K562 (cell line): ENCODE measurements around the gene LBHD2. TPM values are rescaled to one million over a fixed set of nuclear protein-coding genes. Genes with fewer than 3 reads are reported as not detected.

Source experiments
- ATF7 ChIP-seq: fragments of 450-650 bp; IDR thresholded peaks from 2 replicates; pipeline ENCODE4 v1.7.1; 2014; ENCODE audit warnings: mild to moderate bottlenecking, moderate library complexity
- BCLAF1 ChIP-seq, 2 experiments: fragments of 450-650 bp in 1 of 2; IDR thresholded peaks; 2 replicates each; pipeline ENCODE4 v1.6.1; 2011 to 2017; ENCODE audit warnings: low read depth in 2 of 2, antibody characterized with exemption in 1 of 2, borderline replicate concordance in 1 of 2, low read length in 1 of 2, mild to moderate bottlenecking in 1 of 2, mixed read lengths in 1 of 2; ENCODE audit not compliant: control insufficient read depth in 1 of 2
- CBFB ChIP-seq: sonication (generic); formaldehyde crosslinking; IDR thresholded peaks from 2 replicates; pipeline ENCODE4 v1.4.0; 2020; ENCODE audit warnings: mild to moderate bottlenecking, missing genetic modification reagents
- CC2D1A ChIP-seq: fragments of 450-650 bp; IDR thresholded peaks from 2 replicates; pipeline ENCODE4 v1.6.1; 2017; ENCODE audit warnings: mild to moderate bottlenecking
- CTBP1 ChIP-seq: fragments of 450-650 bp; IDR thresholded peaks from 2 replicates; pipeline ENCODE4 v1.6.1; 2016; ENCODE audit warnings: borderline replicate concordance
- CXXC5 ChIP-seq: fragments of 250-450 bp; sonication (Bioruptor Pico); IDR thresholded peaks from 2 replicates; pipeline ENCODE4 v1.8.0; 2022; ENCODE audit warnings: inconsistent platforms, mild to moderate bottlenecking, moderate library complexity
- DNMT1 ChIP-seq: fragments of 450-650 bp; IDR thresholded peaks from 2 replicates; pipeline ENCODE4 v1.6.1; 2016; ENCODE audit warnings: antibody characterized with exemption, mild to moderate bottlenecking
- GTF2A2 ChIP-seq: IDR thresholded peaks from 2 replicates; pipeline ENCODE4 v1.6.1; 2016; ENCODE audit warnings: mild to moderate bottlenecking, missing genetic modification characterization, missing compliant biosample characterization
- HBP1 ChIP-seq: fragments of 450-650 bp; formaldehyde crosslinking; IDR thresholded peaks from 2 replicates; pipeline ENCODE4 v1.4.0; 2022; ENCODE audit warnings: missing genetic modification characterization
- HDAC1 ChIP-seq, 2 experiments: fragments of 450-650 bp; IDR thresholded peaks; 2 replicates each; pipeline ENCODE4 v1.6.1; 2016 to 2017; ENCODE audit warnings: inconsistent platforms in 1 of 2, mild to moderate bottlenecking in 1 of 2, moderate library complexity in 1 of 2
- LARP7 ChIP-seq: fragments of 450-650 bp; IDR thresholded peaks from 2 replicates; pipeline ENCODE4 v1.6.1; 2016
- NR2F6 ChIP-seq: fragments of 450-650 bp; formaldehyde crosslinking; IDR thresholded peaks from 2 replicates; pipeline ENCODE4 v1.4.0; 2020; ENCODE audit warnings: mild to moderate bottlenecking
- NR4A1 ChIP-seq, 2 experiments: fragments of 250-450 bp in 1 of 2; fragments of 450-650 bp in 1 of 2; sonication (Bioruptor Pico) in 1 of 2; IDR thresholded peaks; 2 replicates each; pipeline versions ENCODE4 v1.4.0 to v1.6.1; 2016 to 2020; ENCODE audit warnings: mild to moderate bottlenecking in 2 of 2, missing compliant biosample characterization in 1 of 2, missing genetic modification characterization in 1 of 2, moderate library complexity in 1 of 2
- OTX1 ChIP-seq: fragments of 450-650 bp; formaldehyde crosslinking; IDR thresholded peaks from 2 replicates; pipeline ENCODE4 v1.4.0; 2022; ENCODE audit warnings: mild to moderate bottlenecking
- POLR2B ChIP-seq: fragments of 450-650 bp; IDR thresholded peaks from 2 replicates; pipeline ENCODE4 v1.6.1; 2018; ENCODE audit warnings: low read depth; ENCODE audit not compliant: partially characterized antibody
- PPARD ChIP-seq: fragments of 250-450 bp; sonication (Bioruptor Pico); IDR thresholded peaks from 2 replicates; pipeline ENCODE4 v1.8.0; 2022; ENCODE audit warnings: inconsistent platforms, mild to moderate bottlenecking, moderate library complexity
- SMARCA5 ChIP-seq: fragments of 450-650 bp; IDR thresholded peaks from 2 replicates; pipeline ENCODE4 v1.6.1; 2016
- SMARCE1 ChIP-seq: fragments of 450-650 bp; IDR thresholded peaks from 2 replicates; pipeline ENCODE4 v1.7.1; 2016; ENCODE audit warnings: mild to moderate bottlenecking
- ZEB2 ChIP-seq: fragments of 450-650 bp; IDR thresholded peaks from 2 replicates; pipeline ENCODE4 v1.6.1; 2016
- polyA plus RNA-seq, 8 experiments: library from polyadenylated mRNA; depleted of rRNA in 4 of 8; stranded (reverse) in 5 of 8; unstranded in 3 of 8; fragments of >200 nt; fragmentation: Nextera tagmentation in 2 of 8; fragmentation: Illumina TruSeq in 1 of 8; extraction: Ambion mirVana in 2 of 8; extraction: Trizol in 1 of 8; gene quantifications; 2 replicates each; pipeline versions ENCODE4 v1.2.1 to v1.2.3, GENCODE V29; 2011 to 2014; ENCODE audit warnings: inconsistent platforms in 1 of 8, missing spikeins in 1 of 8
- total RNA-seq, 7 experiments: library from RNA; depleted of rRNA in 6 of 7; stranded (reverse); fragments of >200 nt in 6 of 7; fragmentation: Illumina TruSeq in 2 of 7; extraction: Trizol in 2 of 7; gene quantifications; 2 replicates each; pipeline versions ENCODE4 v1.2.1 to v1.2.3, GENCODE V29; 2011 to 2021; ENCODE audit warnings: low replicate concordance in 1 of 7
- TF ChIP-seq, protein P1 (sequence below): fragments of 450-650 bp; formaldehyde crosslinking; conservative IDR thresholded peaks from 2 replicates; pipeline ENCODE4 v1.4.0; 2022; ENCODE audit warnings: mild to moderate bottlenecking, missing genetic modification characterization
- TF ChIP-seq, protein P2 (sequence below), 2 experiments: fragments of 450-650 bp; conservative IDR thresholded peaks; 2 replicates each; pipeline ENCODE4 v1.6.1; 2017; ENCODE audit warnings: mild to moderate bottlenecking in 2 of 2, moderate library complexity in 2 of 2

LBHD2 gene
- total and polyA plus RNA-seq, 9 of the 15 experiments (the other 6 are each of a cell fraction or from before 2014, with no cell fraction given): not detected

- TF ChIP-seq BCLAF1 (IDR thresholded peaks at IDR 0.05; ENCODE audit: borderline replicate concordance in 1 of 2, control insufficient read depth in 1 of 2, low read depth in 2 of 2, low read length in 1 of 2) (0 out of 4 replicates have a peak, but pooled peaks of 1 of the 2 experiments have one; percentile 13), CBFB (CRISPR knock-in tag) (no peak), CXXC5 (CRISPR knock-in tag) (peak; percentile 53), GTF2A2 (tag) (no peak), HDAC1 (IDR thresholded peaks at IDR 0.05) (peak in 1 of 2 experiments; percentile 90; a peak in 2 of 4 replicates), POLR2B (peak; percentile 61), ZEB2 (0 out of 2 replicates have a peak, but pooled peaks have one; percentile 44), ATF7 (peak; percentile 28; the same call in 1 of the 2 replicates), HBP1 (peak; percentile 89), NR2F6 (CRISPR knock-in tag) (0 out of 2 replicates have a peak, but pooled peaks have one; percentile 12), SMARCA5 (peak; percentile 88; the same call in 1 of the 2 replicates), DNMT1 (0 out of 2 replicates have a peak, but pooled peaks have one; percentile 19), CTBP1 (0 out of 2 replicates have a peak, but pooled peaks have one; percentile 34), SMARCE1 (peak; percentile 62), LARP7 (peak; percentile 98), PPARD (CRISPR knock-in tag) (no peak), OTX1 (CRISPR knock-in tag) (peak; percentile 80; the same call in 1 of the 2 replicates), NR4A1 (CRISPR knock-in tag; IDR thresholded peaks at IDR 0.05) (no peak), NR4A1 (tag; IDR thresholded peaks at IDR 0.05) (no peak), CC2D1A (peak; percentile 90)
- TF ChIP-seq, protein P1, sequence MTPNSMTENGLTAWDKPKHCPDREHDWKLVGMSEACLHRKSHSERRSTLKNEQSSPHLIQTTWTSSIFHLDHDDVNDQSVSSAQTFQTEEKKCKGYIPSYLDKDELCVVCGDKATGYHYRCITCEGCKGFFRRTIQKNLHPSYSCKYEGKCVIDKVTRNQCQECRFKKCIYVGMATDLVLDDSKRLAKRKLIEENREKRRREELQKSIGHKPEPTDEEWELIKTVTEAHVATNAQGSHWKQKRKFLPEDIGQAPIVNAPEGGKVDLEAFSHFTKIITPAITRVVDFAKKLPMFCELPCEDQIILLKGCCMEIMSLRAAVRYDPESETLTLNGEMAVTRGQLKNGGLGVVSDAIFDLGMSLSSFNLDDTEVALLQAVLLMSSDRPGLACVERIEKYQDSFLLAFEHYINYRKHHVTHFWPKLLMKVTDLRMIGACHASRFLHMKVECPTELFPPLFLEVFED (CRISPR knock-in tag): peak; percentile 94
- TF ChIP-seq, protein P2, sequence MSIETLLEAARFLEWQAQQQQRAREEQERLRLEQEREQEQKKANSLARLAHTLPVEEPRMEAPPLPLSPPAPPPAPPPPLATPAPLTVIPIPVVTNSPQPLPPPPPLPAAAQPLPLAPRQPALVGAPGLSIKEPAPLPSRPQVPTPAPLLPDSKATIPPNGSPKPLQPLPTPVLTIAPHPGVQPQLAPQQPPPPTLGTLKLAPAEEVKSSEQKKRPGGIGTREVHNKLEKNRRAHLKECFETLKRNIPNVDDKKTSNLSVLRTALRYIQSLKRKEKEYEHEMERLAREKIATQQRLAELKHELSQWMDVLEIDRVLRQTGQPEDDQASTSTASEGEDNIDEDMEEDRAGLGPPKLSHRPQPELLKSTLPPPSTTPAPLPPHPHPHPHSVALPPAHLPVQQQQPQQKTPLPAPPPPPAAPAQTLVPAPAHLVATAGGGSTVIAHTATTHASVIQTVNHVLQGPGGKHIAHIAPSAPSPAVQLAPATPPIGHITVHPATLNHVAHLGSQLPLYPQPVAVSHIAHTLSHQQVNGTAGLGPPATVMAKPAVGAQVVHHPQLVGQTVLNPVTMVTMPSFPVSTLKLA (conservative IDR thresholded peaks at IDR 0.05): peak in 1 of 2 experiments; percentile 69; a peak in 3 of 4 replicates
Measured at GRCh38 chr14:103104654-103105452, 20.8 kb downstream of the LBHD2 start (continued).
